Activated CD8-positive, alpha-beta T cell treated with anti-CD3 and anti-CD28 coated beads for 36 hours (primary cell): ENCODE data around the gene NAB2. TPM values are rescaled to one million over a fixed set of nuclear protein-coding genes. Genes with fewer than 3 reads are reported as not detected.
A peak's percentile ranks its signal among the peaks of the same experiment; 100 is the strongest.
"Not testable (repeated sequence)": the region's sequence is repeated elsewhere in the genome, so short reads cannot be mapped to it uniquely, and the experiment has no call there.

ENCODE experiments used
- ATAC-seq: fragments of 200-7000 bp; cut with Tn5 transposase; one replicate; pipeline ENCODE4 v1.10.0; 2021; ENCODE audit warnings: mild to moderate bottlenecking, moderate library complexity
- CTCF ChIA-PET: fragments of 350-600 bp; sonication (Branson Sonifier 250); formaldehyde crosslinking; loops from one replicate; lab custom pipeline; 2021; ENCODE audit warnings: antibody characterized with exemption; lab: Charles Lee
- POLR2A ChIA-PET: fragments of 350-600 bp; sonication (Branson Sonifier 250); formaldehyde crosslinking; loops from one replicate; lab custom pipeline; 2021; ENCODE audit warnings: antibody characterized with exemption; lab: Charles Lee
- DNase-seq: peaks from one replicate; pipeline ENCODE4 v3.0.0-alpha.2; 2020
- H3K27ac Mint-ChIP-seq: one replicate; pipeline ENCODE4 v1.8.0; 2021; ENCODE audit warnings: mild to moderate bottlenecking, mixed read lengths
- H3K27me3 Mint-ChIP-seq: one replicate; pipeline ENCODE4 v1.8.0; 2021; ENCODE audit warnings: mixed read lengths
- H3K36me3 Mint-ChIP-seq: one replicate; pipeline ENCODE4 v1.8.0; 2021; ENCODE audit warnings: low read depth, mixed read lengths
- H3K4me1 Mint-ChIP-seq: one replicate; pipeline ENCODE4 v1.8.0; 2021; ENCODE audit warnings: low read depth, mixed read lengths
- H3K4me3 Mint-ChIP-seq: one replicate; pipeline ENCODE4 v1.8.0; 2021; ENCODE audit warnings: mild to moderate bottlenecking, moderate library complexity, mixed read lengths
- H3K9me3 Mint-ChIP-seq: one replicate; pipeline ENCODE4 v1.8.0; 2021; ENCODE audit warnings: mixed read lengths
- intact Hi-C: fragments of 100-400 bp; cut with micrococcal nuclease; formaldehyde crosslinking; loops from one replicate; pipeline ENCODE4 v1.10.0; 2022
- total RNA-seq, 2 experiments: library from RNA; stranded (reverse); gene quantifications; one replicate each; pipeline ENCODE4 v1.2.3, GENCODE V29; 2021
- TF ChIP-seq, protein P1 (sequence below): fragments of 200-600 bp; IDR thresholded peaks from one replicate; pipeline ENCODE4 v1.8.0; 2022; ENCODE audit warnings: antibody characterized with exemption, mild to moderate bottlenecking

Gene NAB2
- total RNA-seq, 2 experiments from 2014 or later, result 69.3 to 70.8 TPM

GRCh38 chr12:57051011-57051410 is 37.9 kb upstream of the NAB2 start:
- ATAC-seq, result no peak

DNA sequence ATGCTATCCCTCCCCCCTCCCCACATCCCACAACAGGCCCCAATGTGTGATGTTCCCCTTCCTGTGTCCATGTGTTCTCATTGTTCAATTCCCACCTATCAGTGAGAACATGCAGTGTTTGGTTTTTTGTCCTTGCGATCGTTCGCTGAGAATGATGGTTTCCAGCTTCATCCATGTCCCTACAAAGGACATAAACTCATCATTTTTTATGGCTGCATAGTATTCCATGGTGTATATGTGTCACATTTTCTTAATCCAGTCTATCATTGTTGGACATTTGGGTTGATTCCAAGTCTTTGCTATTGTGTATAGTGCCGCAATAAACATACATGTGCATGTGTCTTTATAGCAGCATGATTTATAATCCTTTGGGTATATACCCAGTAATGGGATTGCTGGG is 35.8 kb upstream of the NAB2 start:
- DNase-seq, ATAC-seq, H3K27ac Mint-ChIP-seq, intact Hi-C loops, H3K9me3 Mint-ChIP-seq, H3K27me3 Mint-ChIP-seq, H3K4me3 Mint-ChIP-seq: not testable (repeated sequence)
- ChIA-PET POLR2A (interaction anchor here (0.7 kb wide), 1 partner anchor 27 kb away, joined by 3 read pairs; no protein-coding TSS in a partner anchor), CTCF (interaction anchor here (0.9 to 5.7 kb wide), 4 partner anchors 8 to 71 kb away, joined by 3 to 66 read pairs (median 4); no protein-coding TSS in a partner anchor)
- H3K4me1 Mint-ChIP-seq, result peaks cover 31% of the 10 kb centered on the region
- peaks cover 43% of the 10 kb centered on the region for H3K36me3 Mint-ChIP-seq

More at GRCh38 chr12:57051011-57051410, 37.9 kb upstream of the NAB2 start:
- Mint-ChIP-seq H3K4me1 (peaks cover 41% of the 10 kb centered on the region), H3K9me3 (no peaks in the 10 kb centered on the region), H3K4me3 (no peak overlapping the region), H3K36me3 (peaks cover 25% of the 10 kb centered on the region), H3K27ac (no peak overlapping the region), H3K27me3 (no peaks in the 10 kb centered on the region)
- ChIA-PET POLR2A (interaction anchor here (0.9 to 1.8 kb wide), 6 partner anchors 14 to 47 kb away, joined by 3 to 5 read pairs (median 4); no protein-coding TSS in a partner anchor), CTCF (interaction anchor here (1.0 to 5.7 kb wide), 9 partner anchors 10 to 132 kb away, joined by 3 to 66 read pairs (median 5); no protein-coding TSS in a partner anchor)
- TF ChIP-seq, protein P1, sequence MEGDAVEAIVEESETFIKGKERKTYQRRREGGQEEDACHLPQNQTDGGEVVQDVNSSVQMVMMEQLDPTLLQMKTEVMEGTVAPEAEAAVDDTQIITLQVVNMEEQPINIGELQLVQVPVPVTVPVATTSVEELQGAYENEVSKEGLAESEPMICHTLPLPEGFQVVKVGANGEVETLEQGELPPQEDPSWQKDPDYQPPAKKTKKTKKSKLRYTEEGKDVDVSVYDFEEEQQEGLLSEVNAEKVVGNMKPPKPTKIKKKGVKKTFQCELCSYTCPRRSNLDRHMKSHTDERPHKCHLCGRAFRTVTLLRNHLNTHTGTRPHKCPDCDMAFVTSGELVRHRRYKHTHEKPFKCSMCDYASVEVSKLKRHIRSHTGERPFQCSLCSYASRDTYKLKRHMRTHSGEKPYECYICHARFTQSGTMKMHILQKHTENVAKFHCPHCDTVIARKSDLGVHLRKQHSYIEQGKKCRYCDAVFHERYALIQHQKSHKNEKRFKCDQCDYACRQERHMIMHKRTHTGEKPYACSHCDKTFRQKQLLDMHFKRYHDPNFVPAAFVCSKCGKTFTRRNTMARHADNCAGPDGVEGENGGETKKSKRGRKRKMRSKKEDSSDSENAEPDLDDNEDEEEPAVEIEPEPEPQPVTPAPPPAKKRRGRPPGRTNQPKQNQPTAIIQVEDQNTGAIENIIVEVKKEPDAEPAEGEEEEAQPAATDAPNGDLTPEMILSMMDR, result no peak
- intact Hi-C loops, result no loop called here
- no peak for DNase-seq

GRCh38 chr12:57053901-57054300 is 35.0 kb upstream of the NAB2 start:
- ATAC-seq, CTCF ChIA-PET, POLR2A ChIA-PET, H3K9me3 Mint-ChIP-seq, DNase-seq, H3K4me3 Mint-ChIP-seq, H3K27me3 Mint-ChIP-seq, intact Hi-C loops, H3K27ac Mint-ChIP-seq: not testable (repeated sequence)
- Mint-ChIP-seq H3K4me1 (peaks cover 30% of the 10 kb centered on the region), H3K36me3 (peaks cover 51% of the 10 kb centered on the region)

DNA sequence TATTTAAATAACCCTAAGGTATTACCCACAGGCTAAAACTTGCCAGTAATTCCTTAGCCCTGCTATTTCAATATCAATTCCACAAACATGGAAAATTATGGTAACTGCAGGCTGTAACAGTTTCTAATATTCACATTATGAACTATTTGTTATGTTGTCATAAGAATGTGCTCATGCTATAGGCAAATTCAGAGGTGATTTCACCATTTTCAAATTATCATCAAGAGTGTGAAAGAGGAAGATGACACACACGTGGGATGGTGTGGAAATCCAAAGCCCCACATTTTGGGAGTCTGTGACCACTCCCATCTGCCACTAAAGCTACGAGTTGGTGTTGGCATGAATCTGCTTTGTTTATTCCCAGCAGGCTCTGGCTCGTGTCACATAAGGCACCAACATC is 33.1 kb upstream of the NAB2 start:
- DNase-seq (no peak), ATAC-seq (no peak)
- Mint-ChIP-seq H3K4me3 (no peak overlapping the region), H3K9me3 (no peaks in the 10 kb centered on the region), H3K4me1 (peaks cover 35% of the 10 kb centered on the region), H3K27me3 (no peaks in the 10 kb centered on the region), H3K36me3 (peaks cover 66% of the 10 kb centered on the region), H3K27ac (peak overlapping the region; percentile 35)
- TF ChIP-seq, protein P1, result no peak
- ChIA-PET CTCF (interaction anchor here (1.4 to 2.1 kb wide), 4 partner anchors 47 to 68 kb away, joined by 3 to 11 read pairs (median 5); no protein-coding TSS in a partner anchor), POLR2A (interaction anchor here (0.6 to 1.0 kb wide), 2 partner anchors 30 to 219 kb away, joined by 3 read pairs; no protein-coding TSS in a partner anchor)
- intact Hi-C loops, result no loop called here

DNA sequence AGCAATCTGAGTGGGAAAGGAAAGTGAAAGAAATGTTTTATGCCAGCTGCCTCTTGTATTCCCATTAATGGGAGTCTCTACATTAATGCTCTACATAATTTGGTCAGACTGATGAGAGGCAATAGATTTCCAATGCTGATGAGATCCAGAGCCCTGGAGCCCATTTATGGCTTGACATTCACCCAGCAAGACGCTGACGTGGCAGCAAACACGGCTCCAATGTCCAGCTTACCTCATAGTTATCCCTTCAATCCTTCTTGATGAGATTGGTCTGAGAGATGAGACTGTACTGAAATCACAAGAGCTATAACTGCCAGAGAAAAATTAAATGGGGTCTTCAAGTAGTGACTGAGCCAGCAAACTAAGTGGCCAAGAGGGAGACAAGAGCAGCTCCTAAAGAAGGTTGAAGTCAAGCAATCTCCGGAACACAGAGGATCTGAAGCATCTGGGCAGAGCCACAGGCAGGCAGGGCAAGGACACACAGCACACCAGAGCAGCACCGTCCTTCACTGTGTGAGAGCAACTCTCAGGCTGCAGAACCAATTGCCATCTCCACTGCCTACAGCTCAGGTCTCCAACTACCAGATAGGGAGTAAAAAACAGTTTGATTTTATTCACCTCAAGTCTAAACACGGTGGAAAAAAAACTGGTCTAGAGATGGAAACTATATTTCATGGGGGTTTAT is 31.7 kb upstream of the NAB2 start:
- POLR2A ChIA-PET, result interaction anchor here (1.5 to 1.9 kb wide), 2 partner anchors 9 to 53 kb away, joined by 5 to 7 read pairs; no protein-coding TSS in a partner anchor
- H3K36me3 Mint-ChIP-seq, result peaks cover 71% of the 10 kb centered on the region
- no peaks in the 10 kb centered on the region for H3K27me3 Mint-ChIP-seq
- peak overlapping the region; percentile 6 for H3K27ac Mint-ChIP-seq
- TF ChIP-seq, protein P1, result no peak
- DNase-seq (no peak), ATAC-seq (no peak)
- H3K4me3 Mint-ChIP-seq, result no peak overlapping the region
- CTCF ChIA-PET, result interaction anchor here (0.9 to 2.1 kb wide), 11 partner anchors 11 to 70 kb away, joined by 3 to 11 read pairs (median 4); partner anchors contain the start of gene ZBTB39
- intact Hi-C loops, result no loop called here
- no peaks in the 10 kb centered on the region for H3K9me3 Mint-ChIP-seq
- peaks cover 32% of the 10 kb centered on the region for H3K4me1 Mint-ChIP-seq
